Neutrophil (primary cell): Measurements from ENCODE around the gene TYSND1.

Experiments used
- H3K27ac ChIP-seq: fragments of 200-600 bp; sonication (generic); 2 replicates; pipeline ENCODE4 v1.5.1; 2016; ENCODE audit warnings: mild to moderate bottlenecking, moderate library complexity
- H3K27me3 ChIP-seq: fragments of 200-600 bp; sonication (generic); 2 replicates; pipeline ENCODE4 v1.6.0; 2016; ENCODE audit warnings: mild to moderate bottlenecking
- H3K36me3 ChIP-seq: fragments of 200-600 bp; sonication (generic); 2 replicates; pipeline ENCODE4 v1.5.1; 2017
- H3K4me1 ChIP-seq, 2 experiments: fragments of 200-600 bp in 1 of 2; sonication (generic) in 1 of 2; 1 replicate in 1 of 2; 2 replicates in 1 of 2; pipeline versions ENCODE4 v1.5.1 to v1.6.1; 2013 to 2016; ENCODE audit warnings: low read depth in 1 of 2, low read length in 1 of 2, mild to moderate bottlenecking in 1 of 2, moderate library complexity in 1 of 2; ENCODE audit not compliant: control insufficient read depth in 1 of 2, insufficient read depth in 1 of 2
- H3K4me3 ChIP-seq, 2 experiments: fragments of 200-600 bp in 1 of 2; sonication (generic) in 1 of 2; 1 replicate in 1 of 2; 2 replicates in 1 of 2; pipeline ENCODE4 v1.5.1; 2013 to 2016; ENCODE audit warnings: low read depth in 1 of 2, low read length in 1 of 2, mild to moderate bottlenecking in 1 of 2, moderate library complexity in 1 of 2
- H3K9me3 ChIP-seq: fragments of 200-600 bp; sonication (generic); 2 replicates; pipeline ENCODE4 v1.5.1; 2016
- CTCF ChIP-seq: fragments of 200-600 bp; sonication (generic); IDR thresholded peaks from 2 replicates; pipeline ENCODE4 v1.5.1; 2016; ENCODE audit warnings: antibody characterized with exemption

TYSND1 gene

GRCh38 chr10:70169011-70169410, 22.5 kb upstream of the TYSND1 start:
- peak overlapping the region; percentile 92 for H3K27ac ChIP-seq
- TF ChIP-seq CTCF: no peak

GRCh38 chr10:70167246-70167645, 20.7 kb upstream of the TYSND1 start:
- Histone ChIP-seq H3K27ac (no peak overlapping the region), H3K9me3 (no peaks in the 10 kb centered on the region), H3K4me1 (peaks cover 46 to 55% of the 10 kb centered on the region in 2 experiments), H3K36me3 (peaks cover 11% of the 10 kb centered on the region), H3K4me3 (no peak overlapping the region), H3K27me3 (no peaks in the 10 kb centered on the region)
- TF ChIP-seq CTCF: no peak

More at GRCh38 chr10:70169011-70169410, 22.5 kb upstream of the TYSND1 start:
- H3K4me3 ChIP-seq: peak overlapping the region in 1 of 2 experiments; percentile 77
- H3K4me1 ChIP-seq: peaks cover 34 to 44% of the 10 kb centered on the region in 2 experiments
- no peaks in the 10 kb centered on the region for H3K27me3 ChIP-seq
- H3K9me3 ChIP-seq: no peaks in the 10 kb centered on the region
- peaks cover 11% of the 10 kb centered on the region for H3K36me3 ChIP-seq

GRCh38 chr10:70166394-70166793, 19.9 kb upstream of the TYSND1 start:
- H3K4me1 ChIP-seq: peaks cover 46 to 58% of the 10 kb centered on the region in 2 experiments
- H3K9me3 ChIP-seq: no peaks in the 10 kb centered on the region
- H3K36me3 ChIP-seq: peaks cover 15% of the 10 kb centered on the region
- H3K4me3 ChIP-seq: no peak overlapping the region
- H3K27ac ChIP-seq: no peak overlapping the region
- no peaks in the 10 kb centered on the region for H3K27me3 ChIP-seq
- TF ChIP-seq CTCF: no peak

- Histone ChIP-seq H3K4me1 (peaks cover 36 to 44% of the 10 kb centered on the region in 2 experiments), H3K27ac (peak overlapping the region; percentile 62), H3K36me3 (peaks cover 36% of the 10 kb centered on the region), H3K9me3 (no peaks in the 10 kb centered on the region), H3K27me3 (no peaks in the 10 kb centered on the region), H3K4me3 (no peak overlapping the region)
- no peak for TF ChIP-seq CTCF
Observed at GRCh38 chr10:70164163-70164562, 17.7 kb upstream of the TYSND1 start.

- Histone ChIP-seq H3K27me3 (no peaks in the 10 kb centered on the region), H3K9me3 (no peaks in the 10 kb centered on the region), H3K36me3 (peaks cover 36% of the 10 kb centered on the region), H3K4me1 (peaks cover 32 to 40% of the 10 kb centered on the region in 2 experiments), H3K4me3 (no peak overlapping the region), H3K27ac (peak overlapping the region; percentile 62)
- no peak for TF ChIP-seq CTCF
Observed at GRCh38 chr10:70163448-70163847, 16.9 kb upstream of the TYSND1 start.

GRCh38 chr10:70162892-70163201, 16.3 kb upstream of the TYSND1 start:
- no peaks in the 10 kb centered on the region for H3K9me3 ChIP-seq
- peaks cover 32 to 40% of the 10 kb centered on the region in 2 experiments for H3K4me1 ChIP-seq
- no peak for TF ChIP-seq CTCF
- peaks cover 38% of the 10 kb centered on the region for H3K36me3 ChIP-seq
- H3K27me3 ChIP-seq: no peaks in the 10 kb centered on the region
- H3K4me3 ChIP-seq: no peak overlapping the region
- peak overlapping the region; percentile 62 for H3K27ac ChIP-seq
